OCI-LY3 (cell line): ENCODE data around the gene SUCLA2.

ENCODE experiments used
- CTCF ChIP-seq: fragments of 200-600, 300-600 bp; sonication (generic); IDR thresholded peaks from 2 replicates; pipeline ENCODE4 v1.5.1; 2014; ENCODE audit warnings: antibody characterized with exemption, low read length, low read depth
- EZH2phosphoT487 ChIP-seq: fragments of 200-600 bp; shearing (Covaris generic); IDR thresholded peaks from 2 replicates; pipeline ENCODE4 v1.6.1; 2018; ENCODE audit warnings: antibody characterized with exemption, mixed run types, low read depth

- TF ChIP-seq EZH2phosphoT487, result no peak
- TF ChIP-seq CTCF, result no peak
Measured at GRCh38 chr13:48012668-48013067, 11.6 kb upstream of the SUCLA2 start.
